ENCODE measurements around the gene CUX1.

The CUX1 gene

DNA sequence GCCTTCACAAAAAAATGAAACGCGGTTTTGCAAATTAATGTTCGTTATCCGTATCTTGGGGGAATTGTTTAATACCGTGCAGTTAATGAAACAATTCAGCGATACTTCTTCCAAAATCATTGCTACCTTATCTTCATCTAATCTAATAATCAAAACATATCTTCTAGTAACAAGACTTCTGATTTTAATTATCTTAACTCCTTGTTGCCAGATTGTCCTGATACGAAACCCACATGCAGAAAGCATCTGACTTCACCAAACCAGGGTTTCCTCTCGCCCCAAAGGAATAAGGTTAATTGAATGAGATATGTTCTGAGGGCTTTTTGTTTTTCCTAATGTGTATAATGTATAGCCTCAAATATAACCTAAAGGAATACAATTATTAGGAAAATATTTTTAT lies 364.1 kb downstream of the CUX1 start:
- TF ChIP-seq NFIC (IDR thresholded peaks at IDR 0.05) (no peak), YY1 (IDR thresholded peaks at IDR 0.05; ENCODE audit: low read depth) (no peak), TAF1 (IDR thresholded peaks at IDR 0.05; ENCODE audit: low read depth) (no peak), TCF12 (IDR thresholded peaks at IDR 0.05; ENCODE audit: low read depth) (no peak), RAD21 (IDR thresholded peaks at IDR 0.05; ENCODE audit: low read depth) (no peak), EP300 (IDR thresholded peaks at IDR 0.05; ENCODE audit: borderline replicate concordance) (no peak), TEAD4 (IDR thresholded peaks at IDR 0.05) (no peak)
- TF ChIP-seq, protein P1, sequence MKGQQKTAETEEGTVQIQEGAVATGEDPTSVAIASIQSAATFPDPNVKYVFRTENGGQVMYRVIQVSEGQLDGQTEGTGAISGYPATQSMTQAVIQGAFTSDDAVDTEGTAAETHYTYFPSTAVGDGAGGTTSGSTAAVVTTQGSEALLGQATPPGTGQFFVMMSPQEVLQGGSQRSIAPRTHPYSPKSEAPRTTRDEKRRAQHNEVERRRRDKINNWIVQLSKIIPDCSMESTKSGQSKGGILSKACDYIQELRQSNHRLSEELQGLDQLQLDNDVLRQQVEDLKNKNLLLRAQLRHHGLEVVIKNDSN (IDR thresholded peaks at IDR 0.05): no peak
- TF ChIP-seq, protein P2, sequence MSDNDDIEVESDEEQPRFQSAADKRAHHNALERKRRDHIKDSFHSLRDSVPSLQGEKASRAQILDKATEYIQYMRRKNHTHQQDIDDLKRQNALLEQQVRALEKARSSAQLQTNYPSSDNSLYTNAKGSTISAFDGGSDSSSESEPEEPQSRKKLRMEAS (IDR thresholded peaks at IDR 0.05): no peak
- TF ChIP-seq, protein P3, sequence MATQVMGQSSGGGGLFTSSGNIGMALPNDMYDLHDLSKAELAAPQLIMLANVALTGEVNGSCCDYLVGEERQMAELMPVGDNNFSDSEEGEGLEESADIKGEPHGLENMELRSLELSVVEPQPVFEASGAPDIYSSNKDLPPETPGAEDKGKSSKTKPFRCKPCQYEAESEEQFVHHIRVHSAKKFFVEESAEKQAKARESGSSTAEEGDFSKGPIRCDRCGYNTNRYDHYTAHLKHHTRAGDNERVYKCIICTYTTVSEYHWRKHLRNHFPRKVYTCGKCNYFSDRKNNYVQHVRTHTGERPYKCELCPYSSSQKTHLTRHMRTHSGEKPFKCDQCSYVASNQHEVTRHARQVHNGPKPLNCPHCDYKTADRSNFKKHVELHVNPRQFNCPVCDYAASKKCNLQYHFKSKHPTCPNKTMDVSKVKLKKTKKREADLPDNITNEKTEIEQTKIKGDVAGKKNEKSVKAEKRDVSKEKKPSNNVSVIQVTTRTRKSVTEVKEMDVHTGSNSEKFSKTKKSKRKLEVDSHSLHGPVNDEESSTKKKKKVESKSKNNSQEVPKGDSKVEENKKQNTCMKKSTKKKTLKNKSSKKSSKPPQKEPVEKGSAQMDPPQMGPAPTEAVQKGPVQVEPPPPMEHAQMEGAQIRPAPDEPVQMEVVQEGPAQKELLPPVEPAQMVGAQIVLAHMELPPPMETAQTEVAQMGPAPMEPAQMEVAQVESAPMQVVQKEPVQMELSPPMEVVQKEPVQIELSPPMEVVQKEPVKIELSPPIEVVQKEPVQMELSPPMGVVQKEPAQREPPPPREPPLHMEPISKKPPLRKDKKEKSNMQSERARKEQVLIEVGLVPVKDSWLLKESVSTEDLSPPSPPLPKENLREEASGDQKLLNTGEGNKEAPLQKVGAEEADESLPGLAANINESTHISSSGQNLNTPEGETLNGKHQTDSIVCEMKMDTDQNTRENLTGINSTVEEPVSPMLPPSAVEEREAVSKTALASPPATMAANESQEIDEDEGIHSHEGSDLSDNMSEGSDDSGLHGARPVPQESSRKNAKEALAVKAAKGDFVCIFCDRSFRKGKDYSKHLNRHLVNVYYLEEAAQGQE (IDR thresholded peaks at IDR 0.05; ENCODE audit: low read depth): no peak

DNA sequence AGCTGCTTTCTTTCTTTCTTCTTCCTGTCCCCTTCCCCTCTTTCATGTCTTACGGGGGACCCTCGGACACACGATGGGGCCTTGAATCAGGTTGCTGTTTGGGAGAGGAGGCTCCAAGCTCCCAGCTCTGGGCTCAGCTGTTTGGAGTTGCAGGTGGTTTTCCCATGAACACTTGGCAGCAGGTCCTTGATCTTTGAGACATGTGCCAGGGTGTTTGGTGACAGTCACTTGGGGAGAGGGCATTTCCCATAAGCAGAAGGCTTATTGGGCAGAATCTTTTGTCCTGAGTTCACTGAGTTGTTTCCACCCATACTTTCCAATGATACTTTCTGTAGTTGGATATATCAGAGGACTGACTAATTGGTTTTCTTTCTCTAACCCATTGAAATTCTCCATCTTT lies 364.6 kb downstream of the CUX1 start:
- no peak for TF ChIP-seq TAF1 (IDR thresholded peaks at IDR 0.05; ENCODE audit: low read depth)
- TF ChIP-seq EP300 (IDR thresholded peaks at IDR 0.05; ENCODE audit: borderline replicate concordance): no peak
- TF ChIP-seq YY1 (IDR thresholded peaks at IDR 0.05; ENCODE audit: low read depth): no peak
- no peak for TF ChIP-seq NFIC (IDR thresholded peaks at IDR 0.05)
- TF ChIP-seq ZBTB7A (IDR thresholded peaks at IDR 0.05; ENCODE audit: low read depth): no peak
- no peak for TF ChIP-seq EGR1 (IDR thresholded peaks at IDR 0.05)
- no peak for TF ChIP-seq CEBPB (IDR thresholded peaks at IDR 0.05)
- no peak for TF ChIP-seq FOXM1 (IDR thresholded peaks at IDR 0.05; ENCODE audit: borderline replicate concordance, low read depth)
- TF ChIP-seq TCF12 (IDR thresholded peaks at IDR 0.05; ENCODE audit: low read depth): no peak
- TF ChIP-seq, protein P2 (IDR thresholded peaks at IDR 0.05): no peak
- TF ChIP-seq, protein P3 (IDR thresholded peaks at IDR 0.05; ENCODE audit: low read depth): no peak
- TF ChIP-seq, protein P1 (IDR thresholded peaks at IDR 0.05): no peak

DNA sequence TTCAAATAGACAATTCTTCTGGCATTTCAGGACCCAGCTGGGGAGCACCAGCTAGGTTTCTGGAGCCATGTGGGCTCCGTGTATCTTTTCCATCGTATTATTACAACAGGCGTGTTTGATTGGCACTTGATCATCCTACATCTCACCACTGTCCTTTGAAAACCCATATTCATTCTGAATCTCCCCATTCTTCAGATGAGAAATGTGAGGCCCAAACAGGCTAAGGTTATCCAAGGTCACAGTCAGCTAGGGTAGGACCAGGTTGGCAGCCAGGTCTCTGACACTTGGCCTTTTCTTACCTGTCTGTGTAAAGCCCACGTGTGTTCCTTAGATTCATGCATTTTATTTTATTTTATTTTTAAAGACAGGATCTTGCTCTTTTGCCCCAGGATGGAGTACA lies 366.9 kb downstream of the CUX1 start:
- TF ChIP-seq CREB1 (IDR thresholded peaks at IDR 0.05; ENCODE audit: low read depth): no peak
- no peak for TF ChIP-seq EGR1 (IDR thresholded peaks at IDR 0.05)
- TF ChIP-seq TCF12 (IDR thresholded peaks at IDR 0.05; ENCODE audit: low read depth): no peak
- TF ChIP-seq TEAD4 (IDR thresholded peaks at IDR 0.05): no peak
- TF ChIP-seq, protein P1 (IDR thresholded peaks at IDR 0.05): no peak
- no peak for TF ChIP-seq RAD21 (IDR thresholded peaks at IDR 0.05; ENCODE audit: low read depth)
- TF ChIP-seq ZBTB7A (IDR thresholded peaks at IDR 0.05; ENCODE audit: low read depth): no peak
- TF ChIP-seq NFIC (IDR thresholded peaks at IDR 0.05): no peak
- TF ChIP-seq, protein P3 (IDR thresholded peaks at IDR 0.05; ENCODE audit: low read depth): no peak
- no peak for TF ChIP-seq TAF1 (IDR thresholded peaks at IDR 0.05; ENCODE audit: low read depth)
- no peak for TF ChIP-seq EP300 (IDR thresholded peaks at IDR 0.05; ENCODE audit: borderline replicate concordance)
- TF ChIP-seq YY1 (IDR thresholded peaks at IDR 0.05; ENCODE audit: low read depth): no peak
- no peak for TF ChIP-seq FOXM1 (IDR thresholded peaks at IDR 0.05; ENCODE audit: borderline replicate concordance, low read depth)
- TF ChIP-seq CEBPB (IDR thresholded peaks at IDR 0.05): no peak
- TF ChIP-seq, protein P2 (IDR thresholded peaks at IDR 0.05): no peak

DNA sequence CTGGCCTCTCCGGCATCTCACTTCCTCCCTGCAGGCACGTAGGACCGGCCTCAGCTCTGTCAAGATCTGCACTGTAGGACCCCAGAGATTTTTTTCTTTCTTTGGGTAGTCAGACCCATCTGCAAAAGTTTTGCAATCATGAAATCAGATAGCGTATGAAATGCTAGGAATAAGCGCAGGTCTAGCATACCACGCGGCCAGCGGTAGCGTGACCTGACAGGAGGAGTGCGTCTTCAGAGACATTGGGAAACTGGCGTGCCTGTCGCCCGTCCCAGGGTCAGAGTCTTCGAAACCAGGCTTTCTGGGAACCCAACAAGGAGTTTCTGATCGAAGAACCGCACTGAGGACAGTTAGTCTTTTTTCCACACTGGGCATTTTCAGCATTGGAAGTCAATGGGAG lies 368.4 kb downstream of the CUX1 start:
- no peak for TF ChIP-seq TEAD4 (IDR thresholded peaks at IDR 0.05)
